COLO668 (cell line): ENCODE data around the gene UFSP1.
A peak's percentile ranks its signal among the peaks of the same experiment; 100 is the strongest.
"Not testable (repeated sequence)": the region's sequence is repeated elsewhere in the genome, so short reads cannot be mapped to it uniquely, and the experiment has no call there.

ENCODE experiments used
- DNase-seq: peaks from one replicate; lab custom pipeline; 2025; ENCODE audit not compliant: unreplicated experiment; lab: John Stamatoyannopoulos, UW

Gene UFSP1

DNA sequence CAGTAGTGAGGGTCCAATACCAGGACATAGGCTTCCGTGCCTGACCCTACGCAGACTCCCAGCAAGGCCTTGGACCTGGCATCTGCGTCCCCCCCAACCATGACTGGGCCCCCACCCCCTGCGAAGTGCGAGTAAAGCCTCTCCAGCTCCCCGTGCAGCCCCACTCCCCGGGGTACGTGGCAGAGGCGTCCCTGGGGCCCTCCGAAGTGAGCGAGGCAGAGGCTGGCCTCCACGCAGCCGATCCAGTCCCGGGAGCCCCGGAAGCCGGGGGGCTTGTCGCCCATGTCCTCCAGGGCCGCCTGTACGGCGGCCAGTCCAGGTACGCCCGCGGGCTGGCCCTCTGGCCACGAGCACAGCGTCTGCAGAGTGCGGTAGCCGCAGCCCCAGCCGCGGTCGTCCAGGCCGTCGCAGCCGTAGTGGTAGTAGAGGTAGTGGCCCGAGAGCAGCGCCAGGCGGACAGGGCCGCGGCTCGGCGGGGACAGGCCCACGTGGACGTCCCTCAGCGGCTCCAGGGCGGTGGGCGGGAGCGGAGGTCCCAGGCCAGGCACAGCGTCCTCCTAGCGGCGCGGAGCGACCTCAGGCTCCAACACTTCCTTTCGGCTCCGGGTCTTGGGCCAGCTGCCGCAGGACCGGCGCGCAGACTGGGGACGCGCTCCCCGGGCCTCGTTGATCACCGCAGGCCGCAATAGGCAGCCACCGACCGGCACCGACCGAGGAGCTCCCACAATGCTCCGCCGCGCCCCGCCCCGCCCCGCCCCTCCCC lies at the start of gene UFSP1:
TSS of gene UFSP1 (minus strand) at position 728 of the 763 bp plus-strand sequence. CDS start at position 284, 444 bp downstream.
- DNase-seq: peak; percentile 76

DNA sequence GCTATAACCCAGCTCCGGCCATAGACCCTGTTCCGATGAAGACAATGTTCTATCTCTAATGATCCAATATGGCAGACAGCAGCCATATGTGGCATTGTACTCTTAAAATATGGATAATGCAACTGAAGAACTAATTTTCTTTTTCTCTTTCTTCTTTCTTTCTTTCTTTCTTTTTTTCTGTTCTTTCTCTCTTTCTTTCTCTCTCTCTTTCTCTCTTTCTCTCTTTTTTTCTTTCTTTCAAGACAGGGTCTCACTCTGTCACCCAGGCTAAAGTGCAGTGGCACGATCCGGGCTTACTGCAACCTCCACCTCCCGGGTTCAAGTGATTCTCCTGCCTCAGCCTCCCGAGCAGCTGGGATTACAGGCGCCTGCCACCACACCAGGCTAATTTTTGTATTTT lies 46.7 kb upstream of the UFSP1 start:
- DNase-seq: not testable (repeated sequence)

GRCh38 chr7:100935381-100935780 lies 45.9 kb upstream of the UFSP1 start:
- DNase-seq: not testable (repeated sequence)

DNA sequence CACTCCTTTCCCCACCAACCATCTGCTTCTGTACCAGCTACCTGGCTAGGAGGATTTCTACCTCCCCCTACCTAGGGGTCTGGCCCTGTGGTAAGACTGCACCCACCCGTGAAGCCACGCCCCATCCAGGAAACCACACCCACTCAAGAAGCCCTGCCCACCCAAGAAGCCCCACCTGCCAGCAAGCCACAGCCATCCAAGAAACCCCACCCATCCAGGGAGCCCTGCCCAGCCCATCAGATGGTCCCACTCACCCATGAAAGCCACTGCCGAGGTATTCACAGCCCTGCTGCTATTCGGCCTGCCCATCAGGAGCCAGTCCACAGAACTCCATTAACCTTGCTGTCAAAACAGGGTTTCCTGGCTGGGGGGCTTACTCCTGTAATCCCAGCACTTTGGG lies 44.2 kb upstream of the UFSP1 start:
- no peak for DNase-seq

GRCh38 chr7:100929808-100930174 lies 40.3 kb upstream of the UFSP1 start:
- DNase-seq: no peak

- not testable (repeated sequence) for DNase-seq
Measured at GRCh38 chr7:100923616-100924015, 34.1 kb upstream of the UFSP1 start.

DNA sequence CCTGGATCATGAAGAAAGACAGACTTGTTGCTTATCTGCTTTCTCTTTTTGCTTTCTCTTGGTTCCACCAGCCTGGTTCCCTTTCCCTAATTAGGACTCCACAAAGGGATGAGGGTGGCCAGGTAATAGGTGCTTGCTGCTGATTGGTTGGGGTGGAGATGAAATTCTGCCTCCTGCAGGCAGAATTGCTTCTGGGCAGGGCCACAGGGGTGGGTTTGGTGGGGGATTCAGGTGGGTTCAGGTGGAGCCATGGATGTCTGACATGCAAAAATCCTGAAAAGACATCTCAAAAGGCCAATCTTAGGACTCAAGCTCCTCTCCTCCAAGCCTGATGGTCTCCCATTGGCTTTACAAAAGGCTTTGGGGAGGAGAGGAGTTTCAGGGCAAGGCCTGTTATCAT lies 31.5 kb upstream of the UFSP1 start:
- DNase-seq: no peak

GRCh38 chr7:100919779-100920437 lies 30.4 kb upstream of the UFSP1 start:
- DNase-seq: not testable (repeated sequence)

GRCh38 chr7:100919335-100919734 lies 29.8 kb upstream of the UFSP1 start:
- DNase-seq: not testable (repeated sequence)

- DNase-seq: no peak
Measured at GRCh38 chr7:100914879-100915447, 25.4 kb upstream of the UFSP1 start.

DNA sequence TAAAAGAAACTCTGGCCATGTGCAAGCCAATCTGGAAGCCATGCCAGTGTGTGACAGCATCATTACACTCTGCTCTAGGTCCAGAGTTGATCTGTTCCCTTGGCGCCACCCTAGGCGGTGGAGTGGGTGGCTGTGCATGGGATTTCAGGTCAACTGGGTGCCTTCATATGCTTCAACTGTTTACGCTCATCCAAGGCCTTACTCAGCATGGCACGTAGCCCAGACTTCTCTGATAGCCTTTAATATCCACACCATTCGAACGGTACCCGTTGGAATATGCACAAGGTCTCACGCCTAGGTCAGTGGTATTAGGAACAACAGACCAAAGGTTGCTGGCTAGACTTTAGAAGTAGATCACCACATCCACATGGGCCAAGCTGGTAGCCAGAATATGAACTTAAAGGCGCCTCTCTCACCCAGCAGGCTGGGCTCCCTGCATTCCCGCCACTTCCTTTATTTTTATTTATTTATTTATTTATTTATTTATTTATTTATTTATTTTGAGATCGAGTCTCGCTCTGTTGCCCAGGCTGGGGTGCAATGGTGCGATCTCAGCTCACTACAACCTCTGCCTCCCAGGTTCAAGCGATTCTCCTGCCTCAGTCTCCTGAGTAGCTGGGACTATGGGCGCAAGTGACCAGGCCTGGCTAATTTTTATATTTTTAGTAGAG lies 24.8 kb upstream of the UFSP1 start:
- DNase-seq: no peak

DNA sequence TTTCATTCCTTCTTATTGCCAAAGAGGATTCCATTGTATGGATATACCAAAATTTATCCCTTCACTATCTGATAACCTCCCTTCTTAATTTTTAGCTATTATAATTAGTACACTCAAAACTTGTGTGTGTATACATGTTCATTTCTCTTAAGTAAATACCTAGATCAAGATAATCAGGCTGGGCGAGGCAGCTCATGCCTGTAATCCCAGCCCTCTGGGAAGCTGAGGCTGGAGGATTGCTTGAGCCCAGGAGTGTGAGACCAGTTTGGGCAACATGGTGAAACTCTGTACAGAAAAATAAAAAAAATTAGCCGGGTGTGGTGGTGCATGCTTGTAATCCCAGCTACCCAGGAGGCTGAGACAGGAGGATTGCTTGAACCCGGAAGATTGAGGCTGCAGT lies 22.0 kb upstream of the UFSP1 start:
- no peak for DNase-seq

DNA sequence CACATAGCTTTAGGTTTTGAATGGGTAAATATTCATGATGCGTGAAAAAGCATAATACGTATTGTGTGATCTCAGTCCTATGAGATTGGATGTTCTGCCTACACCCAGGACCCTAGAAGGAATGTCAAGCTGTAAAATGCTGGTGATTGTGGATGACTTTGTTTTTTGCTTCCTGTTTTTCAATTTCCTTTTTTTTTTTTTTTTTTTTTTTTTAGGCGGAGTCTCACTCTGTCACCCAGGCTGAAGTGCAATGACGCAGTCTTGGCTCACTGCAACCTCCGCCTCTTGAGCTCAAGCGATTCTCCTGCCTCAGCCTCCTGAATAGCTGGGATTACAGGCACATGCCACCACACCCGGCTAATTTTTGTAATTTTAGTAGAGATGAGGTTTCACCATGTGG lies 20.9 kb upstream of the UFSP1 start:
- not testable (repeated sequence) for DNase-seq

DNA sequence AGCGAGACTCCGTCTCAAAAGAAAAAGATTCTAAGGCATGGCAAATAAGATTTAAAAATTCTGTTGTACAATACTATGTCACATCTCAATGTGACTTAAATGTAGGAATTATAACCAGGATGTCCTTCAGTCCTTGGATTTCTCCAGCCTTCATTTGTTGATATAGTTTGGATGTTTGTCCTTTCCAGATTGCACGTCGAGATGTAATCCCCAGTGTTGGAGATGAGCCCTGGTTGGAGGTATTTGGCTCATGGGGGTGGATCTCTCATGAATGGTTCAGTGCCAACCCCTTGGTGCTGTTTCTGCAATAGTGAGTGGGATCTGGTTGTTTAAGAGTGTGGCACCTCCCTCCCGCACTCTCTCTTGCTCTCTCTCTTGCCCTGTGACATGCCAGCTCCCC lies 19.0 kb upstream of the UFSP1 start:
- DNase-seq: no peak

GRCh38 chr7:100902638-100903037 lies 13.1 kb upstream of the UFSP1 start:
- no peak for DNase-seq

- no peak for DNase-seq
Measured at GRCh38 chr7:100901921-100902332, 12.4 kb upstream of the UFSP1 start.

DNA sequence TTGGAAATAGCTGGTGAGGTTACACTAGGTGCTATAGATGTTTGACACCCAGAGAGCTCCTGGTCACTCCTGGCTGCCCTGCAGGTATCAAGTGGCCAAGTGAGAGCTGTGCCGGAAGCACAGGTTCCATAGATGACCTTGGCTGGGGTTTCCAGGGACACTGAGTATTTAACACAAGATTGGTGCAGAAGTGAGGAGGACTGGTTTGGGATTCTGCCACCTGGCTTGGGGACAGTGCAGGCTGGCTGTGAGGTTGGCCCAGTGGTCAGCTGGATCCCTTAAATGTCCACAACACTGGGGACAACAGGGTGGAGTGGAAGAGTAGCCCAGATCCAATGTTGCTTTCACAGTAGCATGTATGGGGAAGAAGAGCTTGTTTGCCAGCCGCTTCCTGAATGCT lies 11.5 kb upstream of the UFSP1 start:
- no peak for DNase-seq

GRCh38 chr7:100899432-100899831 lies 9.9 kb upstream of the UFSP1 start:
- no peak for DNase-seq

DNA sequence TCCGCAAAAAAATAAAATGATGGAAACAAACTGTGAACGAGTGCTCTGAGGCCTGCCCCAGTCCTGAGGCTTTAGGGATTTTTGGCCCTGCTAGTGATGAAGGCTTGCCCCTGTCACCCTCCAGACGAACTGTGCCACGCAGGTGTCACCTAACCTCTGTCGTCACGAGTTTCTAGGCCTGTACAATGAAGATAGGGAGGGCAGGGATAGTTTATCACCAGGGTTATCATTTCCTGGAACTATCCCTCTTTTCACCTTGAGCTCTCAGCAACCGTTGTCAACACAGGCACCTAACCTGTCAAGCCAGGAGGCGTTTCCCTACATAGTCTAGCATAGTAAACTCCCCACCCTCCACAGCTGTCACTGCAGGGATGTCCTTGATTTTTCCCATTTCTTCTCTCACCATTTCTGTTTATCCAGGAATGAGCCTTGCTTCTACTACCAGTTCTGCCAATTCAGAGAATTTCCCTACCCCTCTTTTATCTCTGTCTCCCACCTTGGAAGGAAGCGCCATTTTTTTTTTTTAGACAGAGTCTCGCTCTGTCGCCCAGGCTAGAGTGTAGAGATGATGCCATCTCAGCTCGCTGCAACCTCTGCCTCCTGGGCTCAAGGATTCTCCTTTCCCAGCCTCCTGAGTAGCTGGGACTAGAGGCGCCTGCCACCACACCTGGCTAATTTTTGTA lies 8.4 kb upstream of the UFSP1 start:
- DNase-seq: no peak

- DNase-seq: peak; percentile 51
Measured at GRCh38 chr7:100896732-100897608, 7.5 kb upstream of the UFSP1 start.
